Measurements from ENCODE around the gene NRDE2.
"Not testable (repeated sequence)": the region's sequence is repeated elsewhere in the genome, so short reads cannot be mapped to it uniquely, and the experiment has no call there.

NRDE2 gene

GRCh38 chr14:90272523-90272922 lies 59.2 kb downstream of the NRDE2 start:
- DNase-seq (ENCODE audit: low read depth), result no peak

- no peak for DNase-seq (ENCODE audit: low read depth)
These were observed 63.3 kb downstream of the NRDE2 start for GRCh38 chr14:90268420-90268819.

GRCh38 chr14:90266441-90267154 lies 65.1 kb downstream of the NRDE2 start:
- no peak for DNase-seq (ENCODE audit: low read depth)

DNA sequence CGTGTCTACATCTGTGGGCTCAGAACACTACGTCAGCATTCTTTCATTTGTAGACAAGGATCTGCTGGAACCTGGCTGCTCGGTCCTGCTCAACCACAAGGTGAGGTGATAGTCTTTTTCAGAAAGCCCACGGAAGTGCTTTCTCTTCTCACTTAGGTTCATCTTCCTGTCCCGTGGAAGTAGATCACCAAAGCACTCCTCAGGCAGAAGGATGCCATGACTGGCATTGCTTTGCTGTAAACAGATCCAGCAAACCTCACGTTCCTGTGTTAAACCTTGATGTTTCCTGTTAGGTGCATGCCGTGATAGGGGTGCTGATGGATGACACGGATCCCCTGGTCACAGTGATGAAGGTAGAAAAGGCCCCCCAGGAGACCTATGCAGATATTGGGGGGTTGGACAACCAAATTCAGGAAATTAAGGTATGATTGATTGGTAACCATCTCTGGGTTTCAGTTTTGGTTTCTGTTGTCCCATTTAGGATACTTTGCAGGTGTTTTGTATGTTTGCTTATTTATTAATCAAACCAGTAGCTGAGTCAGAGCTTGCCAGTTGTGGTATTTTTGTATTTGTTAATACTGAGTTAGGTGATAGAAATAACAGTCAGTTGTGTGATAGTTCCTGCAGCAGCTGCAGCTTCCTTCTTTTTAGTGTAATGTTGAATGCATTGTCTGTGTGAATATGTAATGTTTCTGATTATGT lies 67.8 kb downstream of the NRDE2 start:
- no peak for DNase-seq (ENCODE audit: low read depth)

DNA sequence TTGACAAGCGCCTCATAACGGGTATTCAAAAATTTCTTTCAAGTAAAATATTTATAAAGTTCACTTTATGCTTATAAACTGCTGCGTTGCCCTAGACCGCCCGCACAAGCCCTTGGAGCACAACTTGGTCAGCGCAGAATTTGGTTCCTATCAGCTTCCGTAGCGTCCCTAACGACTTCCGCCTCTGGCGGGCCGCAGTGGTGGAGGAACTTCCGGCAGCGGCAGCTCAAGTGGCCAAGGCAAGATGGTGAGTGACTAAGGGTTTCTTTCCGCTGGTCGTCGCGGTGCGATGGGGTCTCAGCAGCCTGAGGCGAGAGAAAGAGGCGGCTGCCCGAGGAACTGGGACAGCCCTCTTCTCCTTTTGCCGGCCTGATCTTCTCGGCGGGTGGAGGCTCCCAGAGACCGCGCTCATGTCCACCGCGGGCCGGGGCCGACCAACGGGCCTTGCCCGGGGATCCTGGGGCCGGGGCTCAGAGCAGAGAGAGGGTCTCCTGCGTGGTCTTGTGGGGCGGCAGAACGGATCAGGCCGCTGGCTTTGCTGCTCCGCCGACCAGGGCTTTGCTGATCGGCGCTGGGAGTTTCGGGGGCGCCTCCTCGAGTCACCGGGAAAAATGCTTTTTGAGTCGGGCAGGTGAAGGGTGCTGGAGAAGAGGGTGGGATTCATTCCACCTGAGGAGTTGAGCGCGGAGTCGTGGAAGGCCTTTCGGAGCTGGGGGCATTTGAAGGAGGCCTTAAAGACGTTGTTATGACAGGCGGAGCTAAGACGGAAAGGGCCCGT lies 75.2 kb downstream of the NRDE2 start, which contains the start of gene PSMC1:
PSMC1 (plus strand) TSS at position 200 of the 778 bp plus-strand sequence; CDS start at position 245, 45 bp downstream.
- DNase-seq (ENCODE audit: low read depth), result peak; percentile 73

- no peak for DNase-seq (ENCODE audit: low read depth)
These were observed 75.9 kb downstream of the NRDE2 start for GRCh38 chr14:90255871-90256270.

- no peak for DNase-seq (ENCODE audit: low read depth)
These were observed 77.9 kb downstream of the NRDE2 start for GRCh38 chr14:90253826-90254225.

- no peak for DNase-seq (ENCODE audit: low read depth)
These were observed 83.1 kb downstream of the NRDE2 start for GRCh38 chr14:90248594-90248993.

DNA sequence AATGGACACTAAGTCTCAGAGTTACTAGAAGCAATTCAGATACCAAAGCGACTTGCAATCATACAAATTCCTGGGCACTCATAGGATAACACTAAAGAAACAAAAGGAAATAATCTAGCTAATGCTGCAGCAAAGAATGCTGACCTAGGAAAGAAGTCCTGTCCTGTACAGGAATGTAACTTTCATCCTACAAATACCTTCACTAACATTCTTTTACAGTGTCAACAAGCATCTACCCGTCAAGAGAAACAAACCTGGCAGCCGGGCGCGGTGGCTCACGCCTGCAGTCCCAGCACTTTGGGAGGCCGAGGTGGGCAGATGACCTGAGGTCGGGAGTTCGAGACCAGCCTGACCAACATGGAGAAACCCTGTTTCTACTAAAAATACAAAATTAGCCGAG lies 84.3 kb downstream of the NRDE2 start:
- not testable (repeated sequence) for DNase-seq (ENCODE audit: low read depth)

DNA sequence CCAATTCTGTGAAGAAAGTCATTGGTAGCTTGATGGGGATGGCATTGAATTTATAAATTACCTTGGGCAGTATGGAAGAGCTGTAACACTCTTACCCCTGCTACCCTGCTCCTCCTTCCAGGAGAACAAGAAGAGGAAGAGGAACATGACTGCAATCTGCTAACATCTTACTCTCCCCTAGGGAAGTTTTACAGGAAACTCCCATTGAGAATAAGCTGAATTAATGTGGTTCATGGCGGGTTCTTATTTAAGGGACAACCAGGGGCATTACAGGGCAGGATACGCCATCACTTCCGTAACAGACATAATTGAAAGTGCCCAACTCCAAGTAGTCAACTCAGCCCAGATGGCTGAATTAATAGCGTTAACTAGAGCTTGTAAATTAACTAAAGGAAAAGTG lies 84.8 kb downstream of the NRDE2 start:
- DNase-seq (ENCODE audit: low read depth), result no peak

DNA sequence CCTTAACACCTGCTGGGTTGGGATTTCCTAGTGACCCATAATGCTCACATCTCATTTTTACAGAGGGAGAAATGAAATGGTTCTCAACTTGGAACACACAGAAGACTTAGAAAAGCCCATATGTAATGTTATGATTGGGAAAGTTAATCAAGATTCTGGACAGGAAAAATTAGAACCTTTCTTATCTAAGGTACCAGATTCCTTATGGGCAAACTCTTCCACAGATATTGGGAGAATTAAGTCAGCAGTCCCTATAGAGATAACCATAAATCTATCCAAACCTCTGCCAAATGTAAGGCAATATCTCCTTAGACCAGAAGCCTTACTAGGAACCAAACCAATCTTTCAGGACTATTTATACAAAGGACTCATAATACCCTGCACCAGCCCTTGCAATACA lies 89.3 kb downstream of the NRDE2 start:
- DNase-seq (ENCODE audit: low read depth), result no peak

DNA sequence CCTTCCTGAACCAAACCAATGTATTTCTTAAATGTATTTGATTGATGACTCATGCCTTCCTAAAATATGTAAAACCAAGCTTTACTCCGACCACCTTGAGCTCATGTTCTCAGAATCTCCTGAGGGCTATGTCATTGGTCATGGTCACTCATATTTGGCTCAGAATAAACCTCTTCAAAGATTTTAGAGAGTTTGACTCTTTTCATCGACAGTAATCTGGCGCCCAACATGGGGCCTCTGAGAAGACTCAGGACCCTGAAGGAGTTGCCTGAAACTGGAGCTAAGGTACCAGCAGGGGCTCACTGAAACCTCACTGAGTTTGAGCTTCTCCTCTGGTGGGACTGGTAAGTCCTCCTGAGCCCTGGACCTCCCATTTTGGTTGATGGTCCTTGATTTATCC lies 92.6 kb downstream of the NRDE2 start:
- DNase-seq (ENCODE audit: low read depth), result no peak

DNA sequence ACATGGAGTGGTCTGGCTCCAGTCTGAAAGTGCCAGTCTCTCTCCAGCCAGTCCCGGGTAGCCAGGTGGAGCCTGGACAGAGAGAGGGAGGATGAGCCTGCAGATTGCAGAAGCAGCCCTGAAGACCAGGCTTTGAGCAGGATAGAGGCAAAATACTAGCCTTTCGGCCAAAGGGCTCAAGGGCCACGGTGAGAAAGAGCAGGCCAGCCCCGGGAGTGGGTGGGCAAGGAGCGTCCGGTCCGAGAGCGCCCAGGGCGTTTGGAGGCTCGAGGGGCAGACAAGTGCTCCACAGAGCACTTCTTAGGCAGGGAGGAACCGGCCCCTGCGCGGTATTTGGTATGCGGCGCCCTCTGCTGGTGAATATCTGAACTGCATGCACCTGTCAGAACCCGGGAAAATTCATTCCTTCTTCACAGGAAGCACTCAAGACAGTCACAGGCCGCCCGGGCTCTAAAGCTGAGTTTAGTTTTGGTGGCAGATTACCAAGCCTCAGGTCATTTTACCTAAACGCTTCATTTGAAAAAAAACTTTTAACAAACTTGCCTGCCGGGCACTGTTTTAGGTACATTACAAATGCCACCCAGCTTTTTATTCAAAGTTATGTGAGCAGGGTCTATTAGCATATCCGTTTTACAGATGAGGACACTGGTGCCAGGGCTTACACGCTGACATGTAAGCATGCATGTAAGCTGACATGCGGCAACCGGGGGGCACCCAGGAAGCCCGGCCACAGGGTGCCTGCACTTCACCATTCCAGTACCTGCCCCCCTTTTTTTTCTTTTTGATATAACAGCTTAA lies 96.4 kb downstream of the NRDE2 start:
- DNase-seq (ENCODE audit: low read depth), result peak; percentile 16

- DNase-seq (ENCODE audit: low read depth), result not testable (repeated sequence)
These were observed 101.8 kb downstream of the NRDE2 start for GRCh38 chr14:90229942-90230341.

DNA sequence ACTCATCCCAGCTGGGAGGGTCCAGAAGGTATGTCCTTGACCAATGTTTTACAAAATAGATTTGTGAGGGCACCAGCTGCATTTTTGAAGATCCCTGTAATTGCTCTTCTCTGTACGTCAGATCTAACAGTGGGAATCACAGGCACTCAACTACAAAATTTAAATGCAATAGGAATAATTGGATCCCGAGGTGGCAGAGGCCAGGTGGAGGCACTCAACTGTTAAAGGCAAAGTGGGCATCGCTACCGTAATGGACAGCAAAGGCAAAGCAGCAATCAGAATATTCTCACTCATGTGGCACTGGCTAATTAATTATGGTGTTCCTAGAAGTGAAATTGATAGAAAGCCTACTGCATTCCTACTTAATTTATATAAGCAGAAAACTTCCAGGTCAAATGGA lies 103.3 kb downstream of the NRDE2 start:
- DNase-seq (ENCODE audit: low read depth), result no peak

Measured in HS-5 (cell line).